H1 (cell line): ENCODE results near the gene MPP3. TPM values are rescaled to one million over a fixed set of nuclear protein-coding genes. Genes with fewer than 3 reads are reported as not detected.

Experiments
- CTCF ChIA-PET: fragments of 300-600 bp; sonication (Branson Sonifier 250); formaldehyde crosslinking; loops from one replicate; lab custom pipeline; 2021; ENCODE audit not compliant: partially characterized antibody; lab: Charles Lee
- POLR2A ChIA-PET: fragments of 300-600 bp; sonication (Branson Sonifier 250); formaldehyde crosslinking; loops from one replicate; lab custom pipeline; 2021; ENCODE audit warnings: inconsistent platforms; ENCODE audit not compliant: partially characterized antibody; lab: Charles Lee
- DNase-seq, 2 experiments: peaks; one replicate each; pipeline versions ENCODE4 v3.0.0 to v3.0.0-alpha.2; 2010 to 2022; ENCODE audit warnings: low spot score in 2 of 2, low read depth in 1 of 2, mixed read lengths in 1 of 2
- FAIRE-seq: peaks from 2 replicates; lab custom pipeline; 2011; peaks lifted over from hg19 to GRCh38; lab: Jason Lieb, UNC
- H2AFZ ChIP-seq: 2 replicates; pipeline ENCODE4 v1.8.1; 2012; ENCODE audit warnings: low read length, inconsistent platforms
- H2AK5ac ChIP-seq: 2 replicates; pipeline ENCODE4 v1.6.1; 2013; ENCODE audit warnings: low read depth, low read length
- H2BK120ac ChIP-seq: replicated peaks from 2 replicates; pipeline ENCODE3; 2013; ENCODE audit warnings: low read depth, low read length, inconsistent platforms
- H2BK12ac ChIP-seq: 2 replicates; pipeline ENCODE4 v1.6.1; 2013; ENCODE audit warnings: low read depth, low read length
- H2BK15ac ChIP-seq: 2 replicates; pipeline ENCODE4 v1.6.1; 2013; ENCODE audit warnings: low read length
- H2BK20ac ChIP-seq: 2 replicates; pipeline ENCODE4 v1.6.1; 2013; ENCODE audit warnings: low read length
- H2BK5ac ChIP-seq: 2 replicates; pipeline ENCODE4 v1.6.1; 2013; ENCODE audit warnings: low read depth, low read length
- H3K14ac ChIP-seq: 2 replicates; pipeline ENCODE4 v1.6.1; 2013; ENCODE audit warnings: inconsistent platforms; ENCODE audit not compliant: insufficient read length
- H3K18ac ChIP-seq: 2 replicates; pipeline ENCODE4 v1.6.1; 2013; ENCODE audit warnings: low read length; ENCODE audit errors: extremely low read depth
- H3K23ac ChIP-seq: 2 replicates; pipeline ENCODE4 v1.6.1; 2013; ENCODE audit warnings: inconsistent platforms; ENCODE audit not compliant: insufficient read length
- H3K23me2 ChIP-seq: 2 replicates; pipeline ENCODE4 v1.6.1; 2013; ENCODE audit warnings: low read depth, low read length
- H3K27ac ChIP-seq: 2 replicates; pipeline ENCODE4 v1.6.1; 2011; ENCODE audit warnings: low read depth, low read length, inconsistent platforms
- H3K27me3 ChIP-seq, 4 experiments: replicated peaks in 1 of 4; 1 replicate in 1 of 4; 2 replicates in 3 of 4; pipeline versions ENCODE4 v1.6.1 to v1.8.1; 2011 to 2013; ENCODE audit warnings: low read length in 3 of 4, mild to moderate bottlenecking in 3 of 4, inconsistent platforms in 2 of 4, mixed read lengths in 2 of 4, moderate library complexity in 1 of 4; ENCODE audit not compliant: control insufficient read depth in 3 of 4, insufficient read depth in 3 of 4; ENCODE audit errors: extremely low read depth in 1 of 4
- H3K36me3 ChIP-seq, 4 experiments: 2 replicates each; pipeline versions ENCODE4 v1.6.1 to v1.8.1; 2011 to 2013; ENCODE audit warnings: mild to moderate bottlenecking in 4 of 4, low read length in 3 of 4, moderate library complexity in 2 of 4, control low read depth in 1 of 4, inconsistent platforms in 1 of 4; ENCODE audit not compliant: insufficient read depth in 4 of 4, control insufficient read depth in 2 of 4
- H3K4ac ChIP-seq: replicated peaks from 2 replicates; pipeline ENCODE3; 2013; ENCODE audit warnings: low read length, low read depth, mixed read lengths, inconsistent platforms; ENCODE audit not compliant: insufficient read length
- H3K4me1 ChIP-seq, 4 experiments: replicated peaks in 1 of 4; 1 replicate in 1 of 4; 2 replicates in 3 of 4; pipeline versions ENCODE4 v1.6.1 to v1.8.1; 2011 to 2013; ENCODE audit warnings: low read length in 3 of 4, inconsistent platforms in 2 of 4, mixed read lengths in 1 of 4; ENCODE audit not compliant: insufficient read depth in 4 of 4, control insufficient read depth in 3 of 4
- H3K4me2 ChIP-seq, 2 experiments: 2 replicates each; pipeline versions ENCODE4 v1.6.1 to v1.8.1; 2011 to 2013; ENCODE audit warnings: low read depth in 2 of 2, low read length in 2 of 2, control low read depth in 1 of 2, inconsistent platforms in 1 of 2, mild to moderate bottlenecking in 1 of 2; ENCODE audit not compliant: insufficient read depth in 1 of 2
- H3K4me3 ChIP-seq, 4 experiments: fragments of 200-600, 300-600 bp in 1 of 4; sonication (generic), shearing (Covaris generic), sonication (Bioruptor Twin) in 1 of 4; 2 replicates each; pipeline versions ENCODE4 v1.5.1 to v1.8.1; 2011 to 2016; ENCODE audit warnings: low read length in 4 of 4, low read depth in 3 of 4, control low read depth in 2 of 4, inconsistent platforms in 2 of 4, mild to moderate bottlenecking in 2 of 4, mixed read lengths in 1 of 4, moderate library complexity in 1 of 4; ENCODE audit not compliant: insufficient read depth in 2 of 4; ENCODE audit errors: extremely low read depth in 1 of 4
- H3K56ac ChIP-seq: replicated peaks from 2 replicates; pipeline ENCODE3; 2013; ENCODE audit warnings: low read depth, mild to moderate bottlenecking, mixed read lengths, low read length, inconsistent platforms; ENCODE audit not compliant: insufficient read length
- H3K79me1 ChIP-seq: 2 replicates; pipeline ENCODE4 v1.6.1; 2013; ENCODE audit warnings: low read depth, low read length, control low read depth
- H3K79me2 ChIP-seq, 2 experiments: 2 replicates each; pipeline versions ENCODE4 v1.6.1 to v1.8.1; 2012 to 2013; ENCODE audit warnings: low read length in 2 of 2, mild to moderate bottlenecking in 2 of 2, inconsistent platforms in 1 of 2; ENCODE audit not compliant: insufficient read depth in 2 of 2, control insufficient read depth in 1 of 2
- H3K9ac ChIP-seq, 4 experiments: replicated peaks in 1 of 4; 1 replicate in 1 of 4; 2 replicates in 3 of 4; pipeline versions ENCODE4 v1.6.1 to v1.8.1; 2011 to 2013; ENCODE audit warnings: low read depth in 3 of 4, low read length in 3 of 4, control low read depth in 2 of 4, mild to moderate bottlenecking in 2 of 4, moderate library complexity in 2 of 4, inconsistent platforms in 1 of 4; ENCODE audit errors: extremely low read depth in 1 of 4
- H3K9me3 ChIP-seq, 2 experiments: 2 replicates each; pipeline versions ENCODE4 v1.6.1 to v1.8.1; 2012 to 2013; ENCODE audit warnings: mild to moderate bottlenecking in 2 of 2, moderate library complexity in 2 of 2, control low read depth in 1 of 2, inconsistent platforms in 1 of 2, low read depth in 1 of 2, low read length in 1 of 2, mixed read lengths in 1 of 2; ENCODE audit not compliant: insufficient read depth in 2 of 2
- H4K20me1 ChIP-seq, 2 experiments: replicated peaks in 1 of 2; 2 replicates each; pipeline versions ENCODE3 to v1.8.1; 2011 to 2013; ENCODE audit warnings: inconsistent platforms in 2 of 2, low read length in 2 of 2, mild to moderate bottlenecking in 1 of 2; ENCODE audit not compliant: insufficient read depth in 2 of 2, control insufficient read depth in 1 of 2
- H4K5ac ChIP-seq: 2 replicates; pipeline ENCODE4 v1.6.1; 2013; ENCODE audit warnings: low read length, low read depth, mixed read lengths, inconsistent platforms; ENCODE audit not compliant: insufficient read length
- H4K8ac ChIP-seq: 2 replicates; pipeline ENCODE4 v1.8.0; 2013; ENCODE audit warnings: mild to moderate bottlenecking, moderate library complexity, low read length, inconsistent platforms; ENCODE audit not compliant: insufficient read depth; ENCODE audit errors: extremely low read depth
- H4K91ac ChIP-seq: replicated peaks from 2 replicates; pipeline ENCODE3; 2013; ENCODE audit warnings: low read length, mixed read lengths, inconsistent platforms; ENCODE audit not compliant: insufficient read length
- SAP30 ChIP-seq: fragments of 300-600 bp; sonication (generic); IDR thresholded peaks from 2 replicates; pipeline ENCODE4 v1.7.1; 2012; ENCODE audit warnings: low read length, moderate library complexity, mild to moderate bottlenecking, inconsistent platforms; ENCODE audit not compliant: insufficient read depth, insufficient replicate concordance
- WGBS, 2 experiments: shearing (Covaris generic) in 1 of 2; methylation state at CpG; one replicate each; pipeline versions ENCODE4 v1.1.6 to v1.1.7; 2013 to 2015; ENCODE audit warnings: low lambda C conversion rate in 2 of 2, mixed read lengths in 2 of 2, inconsistent platforms in 1 of 2, low coverage in 1 of 2, missing lambda C conversion rate in 1 of 2; ENCODE audit not compliant: insufficient replicate concordance in 2 of 2, insufficient coverage in 1 of 2, insufficient read length in 1 of 2; ENCODE audit errors: extremely low coverage in 1 of 2, missing lambda C conversion rate in 1 of 2; 5-methylcytosine and 5-hydroxymethylcytosine counted together
- polyA plus RNA-seq, 7 experiments: library from polyadenylated mRNA; depleted of rRNA in 3 of 7; stranded (reverse) in 5 of 7; unstranded in 2 of 7; fragments of >200 nt in 5 of 7; fragments of 200-250 nt in 2 of 7; gene quantifications; 1 replicate in 5 of 7; 2 replicates in 1 of 7; 4 replicates in 1 of 7; pipeline versions ENCODE4 v1.2.1 to v1.2.3, GENCODE V29; 2011 to 2013; ENCODE audit warnings: missing spikeins in 2 of 7, mixed read lengths in 2 of 7
- total RNA-seq: library from RNA; stranded (reverse); fragmentation: NEBNext Ultra II Directional; extraction: Animal tissue kit (Norgen Biotek cat#: 25700); gene quantifications from 2 replicates; pipeline ENCODE4 v1.2.1, GENCODE V29; 2021

MPP3 gene
- total and polyA plus RNA-seq, 2 of the 8 experiments (the other 6 are each of a cell fraction or from before 2014, with no cell fraction given) = 3.1 to 6.1 TPM

- CTCF ChIA-PET = interaction anchor here (0.8 to 3.5 kb wide), 5 partner anchors 9 to 95 kb away, joined by 3 to 18 read pairs (median 4); no protein-coding TSS in a partner anchor
- no peak overlapping the region for H3K9ac ChIP-seq
- FAIRE-seq = no peak
Measured at GRCh38 chr17:43774304-43775250, 58.4 kb downstream of the MPP3 start.

More at GRCh38 chr17:43774304-43775250, 58.4 kb downstream of the MPP3 start:
- Histone ChIP-seq H3K14ac (no peak overlapping the region), H3K56ac (no peak overlapping the region), H2BK12ac (no peak overlapping the region), H3K4me3 (no peak overlapping the region), H3K27ac (no peak overlapping the region), H3K27me3 (peaks cover 0 to 3% (median 2%) of the 10 kb centered on the region in 4 experiments; a peak in 5 of 7 replicates), H2BK5ac (no peak overlapping the region), H3K23me2 (no peaks in the 10 kb centered on the region)
- POLR2A ChIA-PET = no interaction called here
- no peak for TF ChIP-seq SAP30
- TF ChIP-seq, all 59 proteins: peak for 0
- no peak overlapping the region for H2AFZ ChIP-seq
- no peak overlapping the region for H2BK120ac ChIP-seq
- no peak overlapping the region for H3K18ac ChIP-seq
- no peak overlapping the region for H2BK15ac ChIP-seq
- H3K4me2 ChIP-seq = no peak overlapping the region
- H2BK20ac ChIP-seq = no peak overlapping the region
- peaks cover 2 to 4% of the 10 kb centered on the region in 2 experiments for H4K20me1 ChIP-seq
- no peak overlapping the region for H4K8ac ChIP-seq
- no peak overlapping the region for H4K91ac ChIP-seq
- peaks cover 0 to 3% (median 2%) of the 10 kb centered on the region in 4 experiments; a peak in 5 of 7 replicates for H3K4me1 ChIP-seq
- no peak overlapping the region for H3K23ac ChIP-seq
- DNase-seq = no peak
- H3K79me1 ChIP-seq = peaks cover 3% of the 10 kb centered on the region; the same call in 1 of the 2 replicates
- H3K36me3 ChIP-seq = peaks cover 3 to 24% (median 14%) of the 10 kb centered on the region in 4 experiments; a peak in 6 of 8 replicates
- no peak overlapping the region for H3K4ac ChIP-seq
- no peak overlapping the region for H2AK5ac ChIP-seq
- no peaks in the 10 kb centered on the region for H3K9me3 ChIP-seq
- peaks cover 0 to 5% of the 10 kb centered on the region in 2 experiments; a peak in 2 of 4 replicates for H3K79me2 ChIP-seq
- WGBS, 2 experiments = 92% methylated on average over 16 of the region's 16 CpGs; no CpG with 5 or more reads in 1 of the 2 experiments
- H4K5ac ChIP-seq = no peak overlapping the region
